Measurements from ENCODE around the gene MVB12B. TPM values are rescaled to one million over a fixed set of nuclear protein-coding genes. Genes with fewer than 3 reads are reported as not detected.

MVB12B gene
- total RNA-seq, 4 donors from 2014 or later, result 27.2 to 36.9 (median 33.2) TPM

DNA sequence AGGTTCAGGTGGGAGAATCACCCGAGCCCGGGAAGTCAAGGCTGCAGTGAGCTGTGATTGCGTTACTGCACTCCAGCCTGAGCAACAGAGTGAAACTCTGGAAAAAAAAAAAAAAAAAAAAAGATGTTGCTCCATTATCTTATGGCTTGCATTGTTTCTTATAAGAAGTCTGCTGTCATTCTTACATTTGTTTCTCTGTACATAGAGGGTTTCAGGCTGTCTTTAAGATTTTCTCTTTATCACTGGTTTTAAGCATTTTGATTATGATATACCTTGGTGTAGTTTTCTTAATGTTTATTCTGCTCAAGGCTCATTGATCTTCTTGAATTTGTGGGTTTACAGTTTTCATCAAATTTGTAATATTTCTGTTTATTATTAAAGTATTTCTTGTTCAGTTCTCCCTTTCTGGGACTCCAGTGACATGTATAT is 35.2 kb downstream of the MVB12B start:
- TF ChIP-seq POLR2A (IDR thresholded peaks at IDR 0.05), result no peak
- no peak for TF ChIP-seq EP300 (IDR thresholded peaks at IDR 0.05)
- TF ChIP-seq, protein P1, sequence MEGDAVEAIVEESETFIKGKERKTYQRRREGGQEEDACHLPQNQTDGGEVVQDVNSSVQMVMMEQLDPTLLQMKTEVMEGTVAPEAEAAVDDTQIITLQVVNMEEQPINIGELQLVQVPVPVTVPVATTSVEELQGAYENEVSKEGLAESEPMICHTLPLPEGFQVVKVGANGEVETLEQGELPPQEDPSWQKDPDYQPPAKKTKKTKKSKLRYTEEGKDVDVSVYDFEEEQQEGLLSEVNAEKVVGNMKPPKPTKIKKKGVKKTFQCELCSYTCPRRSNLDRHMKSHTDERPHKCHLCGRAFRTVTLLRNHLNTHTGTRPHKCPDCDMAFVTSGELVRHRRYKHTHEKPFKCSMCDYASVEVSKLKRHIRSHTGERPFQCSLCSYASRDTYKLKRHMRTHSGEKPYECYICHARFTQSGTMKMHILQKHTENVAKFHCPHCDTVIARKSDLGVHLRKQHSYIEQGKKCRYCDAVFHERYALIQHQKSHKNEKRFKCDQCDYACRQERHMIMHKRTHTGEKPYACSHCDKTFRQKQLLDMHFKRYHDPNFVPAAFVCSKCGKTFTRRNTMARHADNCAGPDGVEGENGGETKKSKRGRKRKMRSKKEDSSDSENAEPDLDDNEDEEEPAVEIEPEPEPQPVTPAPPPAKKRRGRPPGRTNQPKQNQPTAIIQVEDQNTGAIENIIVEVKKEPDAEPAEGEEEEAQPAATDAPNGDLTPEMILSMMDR (IDR thresholded peaks at IDR 0.05), result no peak
- H3K27me3 ChIP-seq, result no peaks in the 10 kb centered on the region
- peaks cover 0 to 2% (median 0%) of the 10 kb centered on the region in 3 donors for H3K36me3 ChIP-seq
- H3K4me1 ChIP-seq, result peaks cover 0 to 27% (median 4%) of the 10 kb centered on the region in 4 donors
- WGBS, 2 donors, result 95 to 100% methylated on average over 3 of the region's 3 CpGs
- no peak for DNase-seq (ENCODE audit: low spot score in 2 of 2)
- H3K4me3 ChIP-seq, result no peak overlapping the region
- no peak overlapping the region for H3K27ac ChIP-seq
- peaks cover 0 to 38% (median 12%) of the 10 kb centered on the region in 4 donors for H3K9me3 ChIP-seq

GRCh38 chr9:126363250-126363649 is 36.6 kb downstream of the MVB12B start:
- Histone ChIP-seq H3K4me3 (no peak overlapping the region), H3K27me3 (no peaks in the 10 kb centered on the region), H3K9me3 (peaks cover 0 to 38% (median 12%) of the 10 kb centered on the region in 4 donors), H3K36me3 (no peaks in the 10 kb centered on the region), H3K4me1 (peaks cover 0 to 41% (median 4%) of the 10 kb centered on the region in 4 donors), H3K27ac (no peak overlapping the region)
- WGBS, 2 donors, result 95 to 97% methylated on average over 6 of the region's 6 CpGs
- DNase-seq (ENCODE audit: low spot score in 2 of 2), result no peak
- TF ChIP-seq POLR2A (IDR thresholded peaks at IDR 0.05) (no peak), EP300 (IDR thresholded peaks at IDR 0.05) (no peak)
- TF ChIP-seq, protein P1 (IDR thresholded peaks at IDR 0.05), result no peak

DNA sequence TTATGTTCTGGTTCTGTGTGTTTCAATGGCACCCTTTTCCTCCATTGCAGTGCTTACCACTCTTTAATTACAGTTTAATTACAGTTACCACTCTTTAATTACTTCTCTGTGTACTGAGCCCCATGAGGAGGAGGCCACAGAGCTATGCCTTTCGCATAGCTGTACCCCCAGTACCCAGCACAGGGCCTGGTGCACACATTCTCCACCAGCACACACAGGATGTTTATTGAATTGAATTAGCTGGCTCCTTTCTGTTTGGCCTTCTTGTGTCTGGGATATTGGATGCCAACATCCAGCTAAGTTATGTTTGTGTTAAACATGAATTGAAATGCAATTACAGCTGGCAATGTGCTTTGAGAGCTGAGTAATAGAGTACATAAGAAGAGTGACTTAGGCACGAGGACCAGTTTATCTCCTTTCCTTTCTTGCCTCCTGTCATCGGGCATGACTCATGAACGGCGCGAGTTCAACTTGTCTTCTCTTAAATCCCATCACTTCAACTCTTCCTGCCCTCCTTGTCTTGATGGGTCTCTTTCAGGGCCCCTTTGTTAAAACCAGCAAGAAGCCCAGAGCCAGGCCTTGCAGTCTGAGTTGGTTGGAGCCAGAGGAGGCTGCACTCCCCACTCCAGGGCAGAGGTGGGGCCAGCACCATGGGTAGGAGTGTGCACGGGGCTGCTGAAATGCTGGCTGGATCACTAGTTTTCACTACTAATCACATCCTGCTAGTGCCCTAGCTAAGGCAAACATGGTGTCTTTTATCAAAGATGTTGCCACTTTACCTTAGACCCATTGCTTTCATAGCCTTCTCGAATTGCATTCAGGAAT is 37.4 kb downstream of the MVB12B start:
- peaks cover 0 to 41% (median 4%) of the 10 kb centered on the region in 4 donors for H3K4me1 ChIP-seq
- H3K9me3 ChIP-seq, result peaks cover 0 to 38% (median 12%) of the 10 kb centered on the region in 4 donors
- H3K4me3 ChIP-seq, result no peak overlapping the region
- H3K27ac ChIP-seq, result peak overlapping the region in 3 of 4 donors; percentile 5 to 56 (median 44)
- DNase-seq (ENCODE audit: low spot score in 2 of 2), result no peak
- WGBS, 2 donors, result 64 to 75% methylated on average over 8 of the region's 8 CpGs
- H3K36me3 ChIP-seq, result no peaks in the 10 kb centered on the region
- TF ChIP-seq POLR2A (IDR thresholded peaks at IDR 0.05) (no peak), EP300 (IDR thresholded peaks at IDR 0.05) (no peak)
- TF ChIP-seq, protein P1 (IDR thresholded peaks at IDR 0.05), result no peak
- H3K27me3 ChIP-seq, result no peaks in the 10 kb centered on the region

DNA sequence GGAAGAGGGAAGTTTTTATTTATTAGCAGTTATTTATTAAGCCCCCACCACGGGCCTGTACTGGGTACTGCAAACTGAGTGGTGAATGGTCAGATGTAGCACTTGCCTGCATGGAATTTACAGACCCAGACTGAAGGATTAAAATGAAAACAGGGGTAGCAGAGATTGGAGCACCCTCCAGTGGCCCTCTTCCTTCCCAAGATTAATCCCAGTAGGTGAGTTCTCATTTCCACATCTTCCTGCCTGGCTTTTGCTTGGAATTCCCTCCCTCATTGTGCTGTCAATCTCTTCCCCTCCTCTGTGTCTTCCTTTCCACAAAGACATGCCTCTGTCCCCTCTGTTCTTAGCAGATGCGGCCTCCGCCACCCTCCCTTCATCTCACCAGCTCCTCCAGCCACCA is 39.2 kb downstream of the MVB12B start:
- Histone ChIP-seq H3K4me3 (no peak overlapping the region), H3K9me3 (peaks cover 0 to 24% (median 10%) of the 10 kb centered on the region in 4 donors), H3K27ac (peak overlapping the region in 1 of 4 donors; percentile 81), H3K4me1 (peaks cover 0 to 45% (median 4%) of the 10 kb centered on the region in 4 donors), H3K27me3 (no peaks in the 10 kb centered on the region), H3K36me3 (no peaks in the 10 kb centered on the region)
- no peak for DNase-seq (ENCODE audit: low spot score in 2 of 2)
- TF ChIP-seq EP300 (IDR thresholded peaks at IDR 0.05), result no peak
- TF ChIP-seq, protein P1 (IDR thresholded peaks at IDR 0.05), result no peak
- no peak for TF ChIP-seq POLR2A (IDR thresholded peaks at IDR 0.05)
- WGBS, 2 donors, result 64 to 66% methylated on average over 3 of the region's 3 CpGs

Measured in tibial nerve (tissue), 4 donors.